IPS DF 6.9 (cell line): ENCODE results near the gene TAS1R2.
A peak's percentile ranks its signal among the peaks of the same experiment; 100 is the strongest.

Source experiments
- DNase-seq: peaks from one replicate; pipeline ENCODE4 v3.0.0-alpha.2; 2013; ENCODE audit warnings: low read depth, low spot score
- H3K27ac ChIP-seq: one replicate; pipeline ENCODE4 v1.5.1; 2013; ENCODE audit warnings: low read length, control low read depth
- H3K27me3 ChIP-seq: 2 replicates; pipeline ENCODE4 v1.6.1; 2013; ENCODE audit warnings: mild to moderate bottlenecking, low read length; ENCODE audit not compliant: control insufficient read depth, insufficient read depth
- H3K36me3 ChIP-seq: 2 replicates; pipeline ENCODE4 v1.6.1; 2013; ENCODE audit warnings: low read length; ENCODE audit not compliant: control insufficient read depth, insufficient read depth
- H3K4me1 ChIP-seq: 2 replicates; pipeline ENCODE4 v1.6.1; 2013; ENCODE audit warnings: low read length; ENCODE audit not compliant: control insufficient read depth, insufficient read depth
- H3K4me3 ChIP-seq: 2 replicates; pipeline ENCODE4 v1.5.1; 2013; ENCODE audit warnings: mild to moderate bottlenecking, low read length
- H3K9me3 ChIP-seq: 2 replicates; pipeline ENCODE4 v1.6.1; 2013; ENCODE audit warnings: low read length, inconsistent platforms; ENCODE audit not compliant: control insufficient read depth, insufficient read depth
- WGBS: extraction: QIAGEN DNeasy Blood & Tissue Kit; methylation state at CpG from one replicate; pipeline ENCODE4 v1.1.7; 2013; ENCODE audit warnings: mixed read lengths, missing lambda C conversion rate; ENCODE audit not compliant: insufficient read length, insufficient coverage; 5-methylcytosine and 5-hydroxymethylcytosine counted together

TAS1R2 gene

GRCh38 chr1:18859560-18859959 lies at the start of gene TAS1R2:
Gene TAS1R2 (minus strand): TSS chr1:18859660. CDS start chr1:18859660, 0 bp downstream.
- Histone ChIP-seq H3K9me3 (no peaks in the 10 kb centered on the region), H3K4me1 (no peaks in the 10 kb centered on the region), H3K4me3 (no peak within 1 kb of the TSS), H3K36me3 (no peaks in the 10 kb centered on the region), H3K27me3 (no peaks in the 10 kb centered on the region), H3K27ac (no peak within 1 kb of the TSS)
- no CpG with 5 or more reads among the region's 4 CpGs for WGBS
- DNase-seq: no peak

GRCh38 chr1:18907917-18908845 lies 48.7 kb upstream of the TAS1R2 start:
- WGBS: no CpG with 5 or more reads among the region's 22 CpGs
- Histone ChIP-seq H3K4me3 (no peak overlapping the region), H3K9me3 (no peaks in the 10 kb centered on the region), H3K27ac (no peak overlapping the region), H3K27me3 (no peaks in the 10 kb centered on the region), H3K4me1 (no peaks in the 10 kb centered on the region), H3K36me3 (no peaks in the 10 kb centered on the region)
- no peak for DNase-seq

- DNase-seq: no peak
- Histone ChIP-seq H3K27ac (no peak overlapping the region), H3K4me3 (no peak overlapping the region)
Observed at GRCh38 chr1:18907021-18907916, 47.8 kb upstream of the TAS1R2 start.

GRCh38 chr1:18903291-18903756 lies 43.9 kb upstream of the TAS1R2 start:
- DNase-seq: no peak
- Histone ChIP-seq H3K27ac (no peak overlapping the region), H3K36me3 (no peaks in the 10 kb centered on the region), H3K4me1 (no peaks in the 10 kb centered on the region), H3K27me3 (no peaks in the 10 kb centered on the region), H3K9me3 (no peaks in the 10 kb centered on the region), H3K4me3 (peak overlapping the region; percentile 55; the same call in 1 of the 2 replicates)
- WGBS: no CpG with 5 or more reads among the region's 8 CpGs

More at GRCh38 chr1:18907021-18907916, 47.8 kb upstream of the TAS1R2 start:
- WGBS: no CpG with 5 or more reads among the region's 16 CpGs
- H3K36me3 ChIP-seq: no peaks in the 10 kb centered on the region
- H3K4me1 ChIP-seq: no peaks in the 10 kb centered on the region
- no peaks in the 10 kb centered on the region for H3K27me3 ChIP-seq
- no peaks in the 10 kb centered on the region for H3K9me3 ChIP-seq

GRCh38 chr1:18902523-18903290 lies 43.2 kb upstream of the TAS1R2 start, which contains the start of gene ALDH4A1:
Gene ALDH4A1 (minus strand): TSS chr1:18902555. CDS start chr1:18902523, 32 bp downstream.
- Histone ChIP-seq H3K36me3 (0 out of 2 replicates have a peak, but pooled peaks cover under 1% of the 10 kb centered on the region), H3K9me3 (no peaks in the 10 kb centered on the region), H3K4me1 (no peaks in the 10 kb centered on the region), H3K27ac (no peak within 1 kb of the TSS), H3K27me3 (no peaks in the 10 kb centered on the region), H3K4me3 (peak within 1 kb of the TSS; percentile 85)
- DNase-seq: peak; percentile 94
- no CpG with 5 or more reads among the region's 55 CpGs for WGBS

GRCh38 chr1:18901952-18902522 lies 42.6 kb upstream of the TAS1R2 start:
- Histone ChIP-seq H3K4me3 (peak overlapping the region; percentile 85), H3K27me3 (no peaks in the 10 kb centered on the region), H3K9me3 (no peaks in the 10 kb centered on the region), H3K27ac (no peak overlapping the region), H3K36me3 (peaks cover 3% of the 10 kb centered on the region; the same call in 1 of the 2 replicates), H3K4me1 (no peaks in the 10 kb centered on the region)
- no peak for DNase-seq
- no CpG with 5 or more reads among the region's 44 CpGs for WGBS

- WGBS: no CpG with 5 or more reads among the region's 9 CpGs
- Histone ChIP-seq H3K36me3 (peaks cover 3% of the 10 kb centered on the region; the same call in 1 of the 2 replicates), H3K4me1 (no peaks in the 10 kb centered on the region), H3K4me3 (peak overlapping the region; percentile 85; the same call in 1 of the 2 replicates), H3K27me3 (no peaks in the 10 kb centered on the region), H3K9me3 (no peaks in the 10 kb centered on the region), H3K27ac (no peak overlapping the region)
- DNase-seq: no peak
Observed at GRCh38 chr1:18901147-18901951, 41.9 kb upstream of the TAS1R2 start.

- Histone ChIP-seq H3K4me1 (no peaks in the 10 kb centered on the region), H3K9me3 (no peaks in the 10 kb centered on the region), H3K27me3 (no peaks in the 10 kb centered on the region), H3K4me3 (no peak overlapping the region), H3K27ac (no peak overlapping the region), H3K36me3 (peaks cover 3% of the 10 kb centered on the region; the same call in 1 of the 2 replicates)
- no CpG with 5 or more reads among the region's 10 CpGs for WGBS
- no peak for DNase-seq
Observed at GRCh38 chr1:18900303-18900841, 40.9 kb upstream of the TAS1R2 start.
